GM11168 (cell line): ENCODE results near the gene C3orf20.
"Not testable (repeated sequence)": the region's sequence is repeated elsewhere in the genome, so short reads cannot be mapped to it uniquely, and the experiment has no call there.

Source experiments
- in situ Hi-C: fragments of 300-500 bp; cut with MboI; formaldehyde crosslinking; loops from one replicate; pipeline ENCODE4 v1.12.0; 2022; ENCODE audit warnings: low sequenced_read_pairs; ENCODE audit not compliant: unreplicated experiment

Gene C3orf20

DNA sequence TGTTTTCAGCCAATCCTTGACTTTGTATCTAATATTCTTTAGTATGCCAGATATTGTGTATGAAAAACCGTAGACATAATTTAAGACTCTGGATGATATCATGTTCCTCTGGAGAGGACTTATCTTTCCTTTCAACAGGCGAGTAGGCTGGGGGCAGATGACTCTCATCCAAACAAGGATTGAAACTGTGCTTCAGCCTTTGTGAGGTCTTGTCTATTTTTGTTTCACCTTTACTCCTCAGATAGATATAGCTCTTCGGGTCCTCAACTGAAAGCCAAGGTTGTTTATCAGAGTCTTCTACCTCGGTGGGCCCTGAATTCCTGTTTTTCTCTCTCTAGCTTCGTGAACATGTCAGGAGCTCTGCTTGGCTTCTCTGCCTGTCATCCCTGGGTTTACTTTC, 66.0 kb downstream of the C3orf20 start:
- in situ Hi-C loops, result no loop called here

DNA sequence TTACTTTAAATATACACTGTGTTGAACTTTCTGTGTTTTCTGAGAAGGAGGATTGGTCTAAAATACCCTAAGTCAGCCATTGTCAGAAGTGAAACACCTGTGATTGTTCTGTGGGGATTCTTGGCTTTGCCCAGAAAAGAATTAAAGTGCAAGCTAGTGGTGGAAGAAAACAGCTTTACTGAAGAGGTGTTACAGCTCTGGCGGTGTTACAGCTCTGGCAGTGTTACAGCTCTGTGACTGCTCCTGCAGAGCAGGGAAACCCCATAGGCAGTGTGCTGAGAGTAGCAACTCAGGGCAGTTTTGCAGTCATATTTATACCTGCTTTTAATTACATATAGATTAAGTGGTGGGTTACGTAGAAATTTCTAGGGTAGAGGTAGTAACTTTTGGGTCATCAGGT, 66.6 kb downstream of the C3orf20 start:
- in situ Hi-C loops, result no loop called here

DNA sequence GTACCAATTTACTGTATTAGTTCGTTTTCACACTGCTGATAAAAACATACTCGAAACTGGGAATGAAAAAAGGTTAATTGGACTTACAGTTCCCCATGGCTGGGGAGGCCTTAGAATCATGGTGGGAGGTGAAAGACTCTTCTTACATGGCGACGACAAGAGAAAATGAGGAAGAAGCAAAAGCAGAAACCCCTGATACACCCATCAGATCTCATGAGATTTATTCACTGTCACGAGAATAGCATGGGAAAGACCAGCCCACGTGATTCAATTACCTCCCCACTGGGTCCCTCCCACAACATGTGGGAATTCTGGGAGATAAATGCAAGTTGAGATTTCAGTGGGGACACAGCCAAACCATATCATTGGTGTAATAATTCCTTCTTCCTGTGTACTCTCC, 69.6 kb downstream of the C3orf20 start:
- in situ Hi-C loops, result no loop called here

DNA sequence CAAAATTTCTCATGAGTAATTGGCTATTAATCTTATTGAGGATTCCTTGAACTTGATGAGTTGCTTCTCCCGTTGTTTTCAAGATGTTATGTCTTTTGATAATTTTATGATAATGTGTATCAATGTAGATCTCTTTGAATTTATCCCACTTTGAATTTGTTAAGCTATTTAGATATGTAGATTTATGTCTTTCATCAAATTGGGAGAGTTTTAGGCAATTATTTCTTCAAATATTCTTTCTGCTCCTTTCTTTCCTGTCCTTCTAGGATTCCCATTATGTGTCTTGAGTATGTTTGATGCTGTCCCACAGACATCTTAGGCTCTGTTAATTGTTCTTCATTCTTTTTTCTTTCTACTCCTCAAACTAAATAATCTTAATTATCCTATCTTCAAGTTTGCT, 75.7 kb downstream of the C3orf20 start:
- in situ Hi-C loops, result no loop called here

DNA sequence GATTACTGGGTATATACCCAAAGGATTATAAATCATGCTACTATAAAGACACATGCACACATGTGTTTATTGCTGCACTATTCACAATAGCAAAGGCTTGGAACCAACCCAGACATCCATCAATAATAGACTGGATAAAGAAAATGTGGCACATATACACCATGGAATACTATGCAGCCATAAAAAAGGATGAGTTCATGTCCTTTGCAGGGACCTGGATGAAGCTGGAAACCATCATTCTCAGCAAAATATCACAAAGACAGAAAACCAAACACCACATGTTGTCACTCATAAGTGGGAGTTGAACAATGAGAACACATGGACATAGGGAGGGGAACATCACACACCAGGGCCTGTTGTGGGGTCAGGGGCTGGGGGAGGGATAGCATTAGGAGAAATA, 78.0 kb downstream of the C3orf20 start:
- in situ Hi-C loops, result not testable (repeated sequence)

DNA sequence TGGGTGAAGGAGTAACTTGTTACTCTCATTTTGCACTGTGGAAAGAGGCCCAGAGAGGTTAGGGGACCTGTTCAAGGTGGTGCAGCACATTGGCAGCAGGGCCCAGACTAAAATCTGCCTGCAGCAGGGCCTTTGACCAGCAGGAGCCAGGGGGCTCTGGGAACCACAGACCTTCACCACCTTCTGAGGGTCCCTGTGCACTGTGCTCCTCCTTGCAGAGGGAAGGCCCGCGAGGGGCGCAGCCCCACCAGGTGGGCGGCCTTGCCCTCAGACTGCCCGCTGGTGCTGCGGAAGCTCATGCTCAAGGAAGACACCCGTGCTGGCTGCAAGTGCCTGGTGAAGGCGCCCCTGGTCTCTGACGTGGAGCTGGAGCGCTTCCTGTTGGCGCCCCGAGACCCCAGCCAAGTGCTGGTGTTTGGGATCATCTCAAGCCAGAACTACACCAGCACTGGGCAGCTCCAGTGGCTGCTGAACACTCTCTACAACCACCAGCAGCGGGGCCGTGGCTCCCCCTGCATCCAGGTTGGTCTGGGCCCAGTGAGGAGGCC, 82.3 kb downstream of the C3orf20 start:
- in situ Hi-C loops, result no loop called here

DNA sequence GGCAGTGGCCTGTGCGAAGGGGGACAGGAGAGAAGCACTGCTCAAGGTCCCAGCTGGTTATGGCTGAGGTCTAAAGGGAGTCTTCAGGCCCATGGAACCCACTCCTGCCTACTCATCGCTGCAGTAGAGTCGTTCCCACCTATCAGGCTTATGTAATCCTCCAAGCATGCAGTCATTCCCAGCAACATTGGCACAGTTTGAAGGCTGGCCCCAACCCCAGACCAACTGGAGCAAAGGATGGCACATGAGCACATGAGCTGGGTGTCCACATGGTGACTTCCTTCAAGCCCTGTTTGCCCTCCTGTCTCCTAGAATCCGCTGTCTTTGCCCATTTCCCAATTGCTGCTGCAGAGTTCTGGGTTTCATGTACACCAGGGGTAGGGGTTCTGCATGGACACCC, 83.4 kb downstream of the C3orf20 start:
- in situ Hi-C loops, result no loop called here

DNA sequence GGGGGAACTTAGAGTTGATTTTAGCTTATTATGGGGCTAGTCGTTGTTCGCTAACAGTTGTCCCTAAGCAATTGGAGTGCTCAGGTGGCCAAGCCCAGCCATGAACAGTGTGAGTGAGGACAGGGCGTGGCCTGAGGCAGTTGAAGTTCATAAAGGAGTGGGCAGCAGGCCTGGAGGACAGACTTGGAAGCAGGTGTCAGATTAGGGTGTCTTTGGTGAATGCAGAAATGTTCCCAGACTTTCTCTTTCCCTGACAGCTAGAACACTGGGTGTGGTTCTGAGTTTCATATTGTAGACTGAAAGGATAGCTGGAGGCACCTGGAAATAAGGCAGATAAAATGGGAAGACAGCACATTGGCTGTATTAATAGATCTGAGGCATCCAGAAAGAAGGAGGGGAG, 84.0 kb downstream of the C3orf20 start:
- in situ Hi-C loops, result no loop called here

DNA sequence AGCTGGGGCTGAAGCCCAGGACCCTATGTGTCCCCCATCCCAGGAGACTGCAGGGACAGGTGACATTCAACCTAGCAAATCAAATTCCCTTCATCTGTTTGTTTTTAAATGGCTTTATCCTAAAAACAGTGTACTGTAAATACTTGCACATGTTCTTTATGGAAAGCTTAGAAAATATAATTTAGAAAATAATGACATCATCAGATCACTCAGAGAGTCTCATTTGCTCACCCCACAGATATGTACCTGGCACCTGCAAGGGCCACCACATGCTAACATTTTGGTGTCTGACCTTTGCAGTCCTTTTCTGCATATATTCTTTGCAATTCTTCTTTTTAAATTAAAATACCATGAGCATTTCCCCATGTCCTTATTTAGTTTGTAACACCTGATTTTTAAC, 85.2 kb downstream of the C3orf20 start:
- in situ Hi-C loops, result no loop called here

DNA sequence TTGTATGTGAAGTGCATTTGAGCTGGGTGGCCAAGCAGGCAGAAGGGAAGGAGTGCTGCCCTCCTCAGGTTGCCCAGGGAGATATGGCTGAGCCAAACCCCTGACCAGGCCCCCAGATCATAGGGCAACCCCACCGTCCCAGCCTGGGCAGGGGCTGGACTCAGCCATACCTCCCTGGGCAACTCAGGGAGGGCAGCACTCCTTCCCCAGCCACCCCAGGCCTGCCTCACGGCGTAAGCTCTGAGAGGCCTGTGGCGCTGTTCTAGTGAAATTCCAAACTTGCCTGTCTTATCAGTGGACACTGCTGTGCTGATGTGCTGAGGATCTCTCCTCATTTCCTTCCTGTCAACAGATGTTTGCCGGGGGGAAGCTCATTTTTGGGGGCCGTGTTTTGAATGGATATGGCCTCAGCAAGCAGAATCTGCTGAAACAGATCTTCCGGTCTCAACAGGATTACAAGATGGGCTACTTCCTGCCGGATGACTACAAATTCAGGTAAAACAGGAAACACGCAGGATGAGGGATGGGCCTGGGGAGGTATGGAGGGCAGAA, 86.3 kb downstream of the C3orf20 start:
- in situ Hi-C loops, result no loop called here

DNA sequence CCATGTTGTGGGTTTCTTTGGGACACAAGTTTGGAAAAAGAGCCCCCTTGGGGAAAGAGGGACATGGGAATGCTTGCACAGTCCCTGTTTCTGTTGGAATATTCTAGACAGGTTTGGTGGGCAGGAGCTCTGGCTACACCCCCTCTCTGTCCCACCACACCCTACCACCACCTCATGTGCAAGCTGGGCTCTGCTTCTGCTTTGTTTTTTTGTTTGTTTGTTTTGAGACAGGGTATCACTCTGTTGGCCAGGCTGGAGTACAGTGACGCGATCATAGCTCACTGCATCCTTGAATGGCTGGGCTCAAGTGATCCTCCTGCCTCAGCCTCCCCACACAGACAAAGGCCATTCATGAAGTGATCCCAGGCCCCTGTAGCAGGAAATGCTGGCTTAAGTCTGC, 86.9 kb downstream of the C3orf20 start:
- in situ Hi-C loops, result no loop called here

DNA sequence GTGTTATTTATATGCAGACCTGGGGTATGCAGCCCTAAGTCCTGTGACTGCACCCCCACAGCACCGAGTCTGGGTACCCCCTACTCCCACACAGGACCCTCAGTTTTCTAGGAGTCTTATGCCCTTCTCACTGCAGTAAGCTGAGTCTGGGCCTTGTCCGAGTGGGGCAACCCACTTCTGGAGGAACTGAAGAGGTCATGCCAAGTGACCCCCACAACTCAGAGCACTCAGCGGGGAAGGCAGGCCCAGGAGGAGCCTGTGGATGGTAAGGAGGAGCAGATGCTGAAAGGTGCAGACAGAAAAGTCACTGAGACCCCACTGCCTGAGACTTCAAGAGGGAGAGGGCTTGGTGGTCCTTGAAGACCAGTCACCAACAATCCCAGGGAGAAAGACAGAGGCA, 87.8 kb downstream of the C3orf20 start:
- in situ Hi-C loops, result no loop called here

DNA sequence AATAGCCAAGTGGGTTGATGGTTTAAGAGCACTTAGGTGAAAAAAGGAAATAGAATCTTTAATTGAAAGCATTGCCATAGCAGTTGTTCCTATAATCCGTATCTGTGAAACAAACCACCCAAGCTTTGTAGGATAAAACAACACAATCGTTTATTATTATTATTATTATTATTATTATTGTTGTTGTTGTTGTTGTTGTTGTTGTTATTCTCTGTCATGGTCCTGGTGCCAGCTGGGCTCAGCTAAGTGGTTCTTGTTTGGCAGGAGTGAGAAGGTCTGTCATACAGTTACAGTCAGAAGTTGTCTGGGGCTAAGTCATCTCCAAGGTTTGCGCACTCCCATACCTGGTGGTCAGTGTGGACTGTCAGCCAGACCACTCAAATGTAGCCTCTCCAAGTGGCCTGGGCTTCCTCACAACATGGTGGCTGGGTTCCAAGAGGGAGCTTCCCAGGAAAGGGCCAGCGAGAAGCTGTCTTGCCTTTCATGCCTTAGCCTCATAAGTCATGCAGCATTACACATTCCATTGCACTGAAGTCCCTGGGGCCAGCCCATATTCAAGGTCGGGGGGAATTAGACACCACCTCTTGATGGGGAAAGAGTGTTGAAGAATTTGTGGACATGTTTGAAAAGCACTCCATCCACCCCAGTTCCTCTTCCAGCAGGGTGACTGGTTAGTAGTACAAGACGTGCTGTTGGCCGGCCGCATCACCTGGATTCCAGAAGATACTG, 89.6 kb downstream of the C3orf20 start:
- in situ Hi-C loops, result no loop called here

DNA sequence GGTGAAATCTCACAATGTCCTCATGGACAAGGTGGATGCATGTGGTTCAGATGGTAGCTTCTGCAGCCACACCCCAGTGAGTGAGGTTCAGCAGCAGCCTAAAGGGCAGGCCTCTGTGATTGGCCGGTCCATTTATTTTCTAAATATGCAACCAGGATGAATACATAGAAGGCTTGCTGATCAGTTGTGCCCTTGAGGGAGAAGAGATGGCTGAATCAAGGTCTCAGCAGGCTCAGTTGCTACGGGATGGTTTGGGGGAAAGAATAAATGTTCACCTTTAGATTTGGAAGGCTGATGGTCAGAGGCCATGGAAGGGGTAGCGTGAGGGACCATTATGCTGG, 90.1 kb downstream of the C3orf20 start:
- in situ Hi-C loops, result no loop called here

DNA sequence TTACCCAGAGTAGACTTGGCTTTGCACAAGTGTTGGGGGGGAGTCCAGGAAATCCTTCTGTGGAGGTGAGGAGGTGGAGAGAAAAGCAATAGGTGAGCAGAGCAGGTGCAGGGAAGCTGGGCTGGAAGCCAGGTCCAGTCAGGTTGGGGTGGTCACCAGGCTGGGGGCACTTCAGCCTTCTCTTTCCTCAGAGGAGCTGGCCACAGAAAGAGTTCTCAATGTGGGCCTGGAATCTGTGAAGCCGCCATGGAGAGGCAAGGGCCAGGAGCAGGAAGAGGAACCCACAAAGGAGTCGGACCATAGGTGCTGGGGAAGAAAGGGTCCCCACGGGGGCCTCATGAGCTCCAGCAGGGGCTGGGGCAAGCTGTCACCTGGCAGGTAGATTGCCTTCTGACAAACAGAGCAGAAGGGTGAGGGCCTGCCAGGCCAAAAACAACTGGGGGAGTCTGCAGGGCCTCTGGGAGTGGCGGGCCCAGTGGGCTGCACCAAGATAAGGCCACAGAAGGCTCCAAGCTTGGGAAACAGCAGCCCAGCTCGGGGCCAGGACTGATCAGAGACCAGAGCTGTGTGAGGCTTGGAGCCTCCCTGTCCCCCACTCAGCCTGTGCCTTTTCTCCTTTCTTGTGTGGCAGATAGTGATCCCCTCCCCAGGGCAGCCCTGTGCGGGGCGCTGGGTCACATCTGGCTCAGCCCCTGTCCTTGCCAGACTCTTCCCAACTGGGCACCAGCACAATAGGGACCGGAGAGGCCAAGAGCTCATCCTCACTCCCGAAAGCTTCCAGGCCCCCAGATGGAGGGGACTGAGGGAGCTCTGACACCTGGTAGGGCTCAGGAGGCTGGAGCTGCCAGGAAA, 90.9 kb downstream of the C3orf20 start:
- in situ Hi-C loops, result no loop called here

DNA sequence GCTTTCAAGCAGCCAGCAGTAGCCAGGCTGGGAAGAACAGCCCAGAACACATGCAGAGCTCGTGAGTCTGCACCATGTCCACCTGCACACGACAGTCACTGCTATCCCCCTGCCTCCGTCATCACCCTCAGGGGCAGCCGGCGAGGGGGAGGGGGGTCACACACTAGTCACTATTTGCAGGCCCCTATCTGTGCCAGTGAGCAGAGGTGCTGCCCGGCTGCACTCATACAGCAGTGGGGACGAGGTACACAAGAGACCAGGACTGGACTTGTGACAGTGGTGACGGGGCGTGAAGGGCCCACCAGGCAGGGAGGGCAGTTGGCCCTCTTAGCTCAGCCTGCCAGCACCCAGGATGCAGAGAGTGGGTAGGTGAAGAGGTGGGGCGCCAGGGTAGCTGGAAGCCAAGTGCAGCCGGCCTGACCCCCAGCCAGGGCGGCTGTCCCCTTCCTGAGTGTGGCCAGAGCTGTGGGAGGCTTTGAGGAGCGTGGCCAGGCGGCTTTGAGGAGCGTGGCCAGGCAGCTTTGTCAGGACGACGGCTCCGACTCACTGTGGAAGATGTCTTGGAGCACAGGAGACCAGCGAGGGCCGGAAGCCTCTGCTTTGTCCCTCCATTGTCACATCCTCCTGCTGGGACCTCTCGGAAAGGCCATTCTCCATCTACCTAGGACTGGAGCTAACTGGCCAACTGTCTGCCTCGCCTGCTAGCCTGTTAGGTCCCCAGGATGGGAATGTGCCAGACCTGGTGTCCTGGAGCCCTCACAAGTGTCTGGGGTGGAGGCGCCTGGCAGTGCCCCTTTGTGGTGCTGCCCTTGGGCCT, 91.7 kb downstream of the C3orf20 start:
- in situ Hi-C loops, result no loop called here

DNA sequence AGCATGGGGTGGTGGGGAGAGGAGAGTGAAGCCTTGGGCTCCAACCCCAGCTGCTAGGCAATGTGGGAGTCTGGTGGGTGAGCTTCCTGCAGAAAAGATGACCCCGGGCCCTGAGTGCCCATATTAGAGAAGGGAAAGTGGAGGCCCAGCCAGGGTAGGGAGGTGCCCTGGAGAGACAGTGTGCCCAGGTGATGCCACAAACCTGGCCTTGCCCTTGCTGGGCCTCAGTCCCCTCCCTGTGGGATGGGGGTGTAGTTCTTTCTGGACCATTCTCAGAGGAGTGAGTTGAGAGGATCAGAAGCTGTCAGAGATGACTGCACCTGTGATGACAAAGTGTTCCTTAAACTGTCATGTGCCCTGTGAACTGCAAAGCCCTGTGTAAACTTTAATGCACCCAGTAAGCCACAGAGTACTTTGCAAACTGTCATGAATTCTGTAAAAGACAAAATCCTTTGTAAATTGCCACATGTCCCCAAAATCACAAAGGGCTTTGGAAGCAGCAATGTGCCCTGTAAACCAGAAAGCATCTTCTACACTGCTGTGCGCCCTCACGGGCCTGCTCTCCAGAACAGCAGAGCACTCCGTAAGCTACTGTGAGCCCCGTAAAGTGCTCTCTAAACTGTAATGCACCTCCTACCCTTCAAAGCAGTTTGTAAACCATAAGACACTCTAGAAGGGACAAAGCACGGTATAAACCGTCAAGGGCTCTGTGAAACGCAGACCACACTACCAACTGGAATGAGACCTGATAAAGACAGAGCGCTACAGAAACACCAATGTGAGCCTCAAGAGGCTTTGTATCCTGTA, 92.5 kb downstream of the C3orf20 start:
- in situ Hi-C loops, result no loop called here

DNA sequence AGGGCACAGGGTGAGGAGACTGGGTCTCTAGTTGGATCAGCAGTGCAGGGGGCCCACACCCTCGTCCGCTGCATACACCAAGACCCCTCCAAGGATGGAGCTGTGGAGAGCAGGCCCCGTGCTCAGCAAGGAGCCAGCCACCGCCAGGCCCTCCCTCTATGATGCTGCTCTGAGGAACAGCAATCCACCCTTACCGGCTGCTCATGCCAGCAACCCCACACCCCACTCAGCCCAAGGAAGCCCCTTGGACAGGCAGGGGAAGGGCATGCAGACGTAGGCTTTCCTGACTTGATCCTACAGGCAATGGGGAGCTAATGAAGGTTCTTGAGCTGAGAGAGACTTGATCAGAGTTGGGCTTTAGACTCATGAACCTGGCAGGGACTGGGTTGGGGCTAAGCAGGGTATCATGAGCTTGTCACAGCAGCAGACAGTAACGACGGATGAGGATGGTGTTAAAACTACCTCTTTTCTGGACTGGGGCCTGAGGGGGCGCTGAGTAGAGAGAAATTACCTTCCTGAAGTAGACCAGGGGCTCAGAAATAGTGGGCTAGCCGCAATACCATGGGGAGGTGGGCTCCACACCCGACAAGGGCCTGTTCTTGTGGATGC, 93.3 kb downstream of the C3orf20 start:
- in situ Hi-C loops, result no loop called here

DNA sequence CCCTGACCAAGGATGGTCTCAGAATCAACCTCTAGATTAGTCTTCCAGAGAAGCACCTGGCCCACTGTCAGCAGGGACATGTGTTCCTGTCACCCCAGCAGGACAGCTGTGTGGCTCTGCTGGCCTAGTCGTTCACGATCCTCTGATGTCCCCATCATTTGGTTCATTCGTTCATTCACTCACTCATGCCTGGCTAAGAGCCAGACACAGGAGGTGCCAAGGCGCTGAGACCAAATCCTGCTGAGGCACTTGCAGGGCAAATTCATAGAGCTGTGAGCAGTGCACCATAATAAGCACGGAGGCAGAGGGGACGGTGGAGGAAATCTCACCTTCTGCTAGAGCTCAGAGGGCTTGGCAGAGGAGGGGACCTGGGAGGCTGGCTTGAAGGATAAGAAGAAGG, 93.9 kb downstream of the C3orf20 start:
- in situ Hi-C loops, result no loop called here
